ENCODE data around the gene HACE1. TPM values are rescaled to one million over a fixed set of nuclear protein-coding genes. Genes with fewer than 3 reads are reported as not detected.

Gene HACE1
- total RNA-seq, 1 donor from 2014 or later = 23.6 TPM

GRCh38 chr6:104729433-104729832 lies 130.3 kb downstream of the HACE1 start:
- no peak for DNase-seq (ENCODE audit: low spot score, unreplicated experiment)
- TF ChIP-seq CTCF (IDR thresholded peaks at IDR 0.05; ENCODE audit: unreplicated experiment) = no peak
- no peaks in the 10 kb centered on the region for H3K27me3 Mint-ChIP-seq
- H3K27ac Mint-ChIP-seq = no peak overlapping the region
- H3K36me3 Mint-ChIP-seq (ENCODE audit: insufficient read depth) = peaks cover 7% of the 10 kb centered on the region
- no peaks in the 10 kb centered on the region for H3K9me3 Mint-ChIP-seq (ENCODE audit: low read depth)
- no peak overlapping the region for H3K4me3 Mint-ChIP-seq (ENCODE audit: low read depth)
- no peaks in the 10 kb centered on the region for H3K4me1 Mint-ChIP-seq (ENCODE audit: low read depth)

- H3K4me1 Mint-ChIP-seq (ENCODE audit: low read depth) = no peaks in the 10 kb centered on the region
- H3K4me3 Mint-ChIP-seq (ENCODE audit: low read depth) = no peak overlapping the region
- no peaks in the 10 kb centered on the region for H3K9me3 Mint-ChIP-seq (ENCODE audit: low read depth)
- no peak overlapping the region for H3K27ac Mint-ChIP-seq
- peaks cover 7% of the 10 kb centered on the region for H3K36me3 Mint-ChIP-seq (ENCODE audit: insufficient read depth)
- no peak for TF ChIP-seq CTCF (IDR thresholded peaks at IDR 0.05; ENCODE audit: unreplicated experiment)
- no peak for DNase-seq (ENCODE audit: low spot score, unreplicated experiment)
- no peaks in the 10 kb centered on the region for H3K27me3 Mint-ChIP-seq
Measured at GRCh38 chr6:104728448-104728847, 131.3 kb downstream of the HACE1 start.

GRCh38 chr6:104718672-104719071 lies 141.0 kb downstream of the HACE1 start:
- Mint-ChIP-seq H3K4me1 (ENCODE audit: low read depth) (peaks cover 3% of the 10 kb centered on the region), H3K4me3 (ENCODE audit: low read depth) (no peak overlapping the region), H3K27ac (no peak overlapping the region), H3K27me3 (no peaks in the 10 kb centered on the region), H3K9me3 (ENCODE audit: low read depth) (peaks cover 4% of the 10 kb centered on the region), H3K36me3 (ENCODE audit: insufficient read depth) (peaks cover 3% of the 10 kb centered on the region)
- DNase-seq (ENCODE audit: low spot score, unreplicated experiment) = no peak
- no peak for TF ChIP-seq CTCF (IDR thresholded peaks at IDR 0.05; ENCODE audit: unreplicated experiment)

GRCh38 chr6:104716858-104717257 lies 142.9 kb downstream of the HACE1 start:
- Mint-ChIP-seq H3K27me3 (no peaks in the 10 kb centered on the region), H3K36me3 (ENCODE audit: insufficient read depth) (peaks cover 3% of the 10 kb centered on the region), H3K27ac (no peak overlapping the region), H3K4me1 (ENCODE audit: low read depth) (no peaks in the 10 kb centered on the region), H3K9me3 (ENCODE audit: low read depth) (peaks cover 4% of the 10 kb centered on the region), H3K4me3 (ENCODE audit: low read depth) (no peak overlapping the region)
- no peak for TF ChIP-seq CTCF (IDR thresholded peaks at IDR 0.05; ENCODE audit: unreplicated experiment)
- no peak for DNase-seq (ENCODE audit: low spot score, unreplicated experiment)

GRCh38 chr6:104714796-104715195 lies 144.9 kb downstream of the HACE1 start:
- no peaks in the 10 kb centered on the region for H3K36me3 Mint-ChIP-seq (ENCODE audit: insufficient read depth)
- no peak overlapping the region for H3K4me3 Mint-ChIP-seq (ENCODE audit: low read depth)
- no peak for TF ChIP-seq CTCF (IDR thresholded peaks at IDR 0.05; ENCODE audit: unreplicated experiment)
- no peak overlapping the region for H3K27ac Mint-ChIP-seq
- H3K9me3 Mint-ChIP-seq (ENCODE audit: low read depth) = no peaks in the 10 kb centered on the region
- H3K27me3 Mint-ChIP-seq = no peaks in the 10 kb centered on the region
- DNase-seq (ENCODE audit: low spot score, unreplicated experiment) = no peak
- H3K4me1 Mint-ChIP-seq (ENCODE audit: low read depth) = peaks cover 5% of the 10 kb centered on the region
